Endothelial cell (in vitro differentiated cells): ENCODE results near the gene CDCP2. TPM values are rescaled to one million over a fixed set of nuclear protein-coding genes. Genes with fewer than 3 reads are reported as not detected.

Experiments
- DNase-seq: peaks from one replicate; pipeline ENCODE4 v3.0.0; 2021; ENCODE audit warnings: low spot score
- H3K27ac Mint-ChIP-seq: one replicate; pipeline ENCODE4 v1.8.0; 2021; ENCODE audit warnings: mixed read lengths, inconsistent platforms; ENCODE audit not compliant: unreplicated experiment
- H3K27me3 Mint-ChIP-seq: one replicate; pipeline ENCODE4 v1.8.0; 2021; ENCODE audit warnings: mild to moderate bottlenecking, moderate library complexity, mixed read lengths, inconsistent platforms; ENCODE audit not compliant: unreplicated experiment
- H3K36me3 Mint-ChIP-seq: one replicate; pipeline ENCODE4 v1.8.0; 2021; ENCODE audit warnings: mild to moderate bottlenecking, low read depth, mixed read lengths, inconsistent platforms; ENCODE audit not compliant: unreplicated experiment
- H3K4me1 Mint-ChIP-seq: one replicate; pipeline ENCODE4 v1.8.0; 2021; ENCODE audit warnings: mild to moderate bottlenecking, mixed read lengths, inconsistent platforms; ENCODE audit not compliant: unreplicated experiment
- H3K4me3 Mint-ChIP-seq: one replicate; pipeline ENCODE4 v1.8.0; 2021; ENCODE audit warnings: mild to moderate bottlenecking, mixed read lengths, inconsistent platforms; ENCODE audit not compliant: unreplicated experiment
- H3K9me3 Mint-ChIP-seq: one replicate; pipeline ENCODE4 v1.8.0; 2021; ENCODE audit warnings: mixed read lengths, inconsistent platforms; ENCODE audit not compliant: unreplicated experiment
- total RNA-seq: library from RNA; stranded (reverse); fragmentation: NEBNext Ultra II Directional; extraction: Animal tissue kit (Norgen Biotek cat#: 25700); gene quantifications from one replicate; pipeline ENCODE4 v1.2.1, GENCODE V29; 2021; ENCODE audit not compliant: unreplicated experiment
- TF ChIP-seq, protein P1 (sequence below): fragments of 200-600 bp; sonication (generic); IDR thresholded peaks from one replicate; pipeline ENCODE4 v1.5.0; 2021; ENCODE audit warnings: antibody characterized with exemption; ENCODE audit not compliant: unreplicated experiment

The CDCP2 gene
- total RNA-seq, 1 donor from 2014 or later: 0.36 TPM

DNA sequence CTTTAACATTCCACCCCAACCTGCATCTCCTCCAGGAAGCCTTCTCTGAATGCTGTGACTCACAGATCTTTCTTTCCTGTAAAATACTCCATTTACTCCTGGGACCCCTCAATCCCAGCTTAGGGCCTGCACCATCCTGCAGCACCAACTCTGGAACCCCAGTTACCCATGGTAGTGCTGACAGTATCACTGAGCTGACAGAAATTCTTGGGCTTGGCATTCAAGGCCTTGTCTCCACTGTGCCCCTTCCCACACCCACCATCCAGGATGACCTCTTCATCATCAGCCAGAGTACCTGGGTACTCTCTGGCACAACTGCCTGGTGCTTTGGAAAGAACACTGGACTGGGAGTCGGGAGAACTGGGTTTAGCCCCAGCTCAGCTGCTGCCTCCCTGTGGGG lies 38.7 kb upstream of the CDCP2 start:
- Mint-ChIP-seq H3K27ac (no peak overlapping the region), H3K36me3 (peaks cover 3% of the 10 kb centered on the region), H3K4me1 (peaks cover 6% of the 10 kb centered on the region), H3K9me3 (no peaks in the 10 kb centered on the region), H3K27me3 (peaks cover 1% of the 10 kb centered on the region), H3K4me3 (no peak overlapping the region)
- no peak for DNase-seq
- TF ChIP-seq, protein P1, sequence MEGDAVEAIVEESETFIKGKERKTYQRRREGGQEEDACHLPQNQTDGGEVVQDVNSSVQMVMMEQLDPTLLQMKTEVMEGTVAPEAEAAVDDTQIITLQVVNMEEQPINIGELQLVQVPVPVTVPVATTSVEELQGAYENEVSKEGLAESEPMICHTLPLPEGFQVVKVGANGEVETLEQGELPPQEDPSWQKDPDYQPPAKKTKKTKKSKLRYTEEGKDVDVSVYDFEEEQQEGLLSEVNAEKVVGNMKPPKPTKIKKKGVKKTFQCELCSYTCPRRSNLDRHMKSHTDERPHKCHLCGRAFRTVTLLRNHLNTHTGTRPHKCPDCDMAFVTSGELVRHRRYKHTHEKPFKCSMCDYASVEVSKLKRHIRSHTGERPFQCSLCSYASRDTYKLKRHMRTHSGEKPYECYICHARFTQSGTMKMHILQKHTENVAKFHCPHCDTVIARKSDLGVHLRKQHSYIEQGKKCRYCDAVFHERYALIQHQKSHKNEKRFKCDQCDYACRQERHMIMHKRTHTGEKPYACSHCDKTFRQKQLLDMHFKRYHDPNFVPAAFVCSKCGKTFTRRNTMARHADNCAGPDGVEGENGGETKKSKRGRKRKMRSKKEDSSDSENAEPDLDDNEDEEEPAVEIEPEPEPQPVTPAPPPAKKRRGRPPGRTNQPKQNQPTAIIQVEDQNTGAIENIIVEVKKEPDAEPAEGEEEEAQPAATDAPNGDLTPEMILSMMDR: no peak

DNA sequence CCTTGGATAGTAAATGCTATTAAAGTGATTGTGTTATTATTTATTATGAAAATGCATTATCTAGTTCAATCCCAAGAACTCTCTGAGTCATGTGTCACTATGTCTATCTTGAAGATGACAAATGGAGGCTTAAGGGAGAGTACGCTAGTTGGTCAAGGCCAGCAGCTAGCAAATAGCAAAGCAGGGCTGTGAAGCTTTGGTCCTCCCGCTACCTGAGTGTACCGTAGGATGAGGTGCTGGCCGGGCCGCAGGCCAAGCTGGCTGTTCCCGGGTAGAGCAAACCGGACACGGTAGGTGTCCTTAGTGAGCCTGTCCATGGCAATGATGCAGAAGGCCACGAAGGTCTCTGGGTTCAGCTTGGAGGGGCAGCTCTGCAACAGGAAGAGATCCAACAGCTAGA lies 37.7 kb upstream of the CDCP2 start:
- no peak for DNase-seq
- no peak overlapping the region for H3K4me3 Mint-ChIP-seq
- no peak overlapping the region for H3K27ac Mint-ChIP-seq
- H3K4me1 Mint-ChIP-seq: peaks cover 5% of the 10 kb centered on the region
- H3K9me3 Mint-ChIP-seq: no peaks in the 10 kb centered on the region
- peaks cover 1% of the 10 kb centered on the region for H3K27me3 Mint-ChIP-seq
- TF ChIP-seq, protein P1: no peak
- peaks cover 3% of the 10 kb centered on the region for H3K36me3 Mint-ChIP-seq

DNA sequence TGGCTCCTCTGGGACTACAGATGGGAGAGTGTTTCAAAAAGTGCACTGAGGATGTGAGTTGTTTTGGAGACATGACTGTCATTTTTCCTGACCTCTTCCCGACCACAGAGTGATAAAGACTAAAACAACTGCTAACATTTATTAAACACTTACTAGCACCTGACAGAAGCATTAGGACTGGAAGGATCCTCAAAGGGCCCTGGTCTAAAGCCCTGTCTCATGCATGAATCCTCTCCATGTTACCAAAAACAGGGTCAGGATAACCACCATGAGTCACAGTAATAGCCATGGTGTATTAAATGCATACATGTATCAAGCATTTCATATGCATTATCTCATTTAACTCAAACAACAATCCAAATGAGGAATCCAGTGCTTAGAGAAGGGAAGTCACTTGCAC lies 35.5 kb upstream of the CDCP2 start:
- Mint-ChIP-seq H3K4me3 (no peak overlapping the region), H3K36me3 (peaks cover 4% of the 10 kb centered on the region), H3K27ac (no peak overlapping the region), H3K4me1 (peaks cover 5% of the 10 kb centered on the region), H3K27me3 (peaks cover 1% of the 10 kb centered on the region), H3K9me3 (no peaks in the 10 kb centered on the region)
- TF ChIP-seq, protein P1: no peak
- no peak for DNase-seq

DNA sequence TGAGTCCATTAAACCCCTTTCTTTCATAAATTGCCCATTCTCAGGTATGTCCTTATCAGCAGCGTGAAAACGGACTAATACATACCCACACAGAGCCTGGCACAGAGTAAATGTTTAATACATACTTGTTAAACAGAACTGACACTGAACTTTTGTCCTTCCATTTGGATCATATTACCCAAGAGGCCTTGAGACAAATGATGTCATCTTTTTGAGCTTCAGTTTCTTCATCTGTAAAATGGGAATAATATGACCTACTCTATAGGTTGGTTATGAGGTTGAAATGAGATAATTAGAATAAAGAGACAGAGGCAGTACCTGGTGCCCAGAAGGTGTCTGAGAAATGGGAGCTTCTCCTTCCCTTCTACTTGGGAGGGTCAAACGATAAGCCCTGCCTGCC lies 33.3 kb upstream of the CDCP2 start:
- no peaks in the 10 kb centered on the region for H3K9me3 Mint-ChIP-seq
- no peak overlapping the region for H3K4me3 Mint-ChIP-seq

DNA sequence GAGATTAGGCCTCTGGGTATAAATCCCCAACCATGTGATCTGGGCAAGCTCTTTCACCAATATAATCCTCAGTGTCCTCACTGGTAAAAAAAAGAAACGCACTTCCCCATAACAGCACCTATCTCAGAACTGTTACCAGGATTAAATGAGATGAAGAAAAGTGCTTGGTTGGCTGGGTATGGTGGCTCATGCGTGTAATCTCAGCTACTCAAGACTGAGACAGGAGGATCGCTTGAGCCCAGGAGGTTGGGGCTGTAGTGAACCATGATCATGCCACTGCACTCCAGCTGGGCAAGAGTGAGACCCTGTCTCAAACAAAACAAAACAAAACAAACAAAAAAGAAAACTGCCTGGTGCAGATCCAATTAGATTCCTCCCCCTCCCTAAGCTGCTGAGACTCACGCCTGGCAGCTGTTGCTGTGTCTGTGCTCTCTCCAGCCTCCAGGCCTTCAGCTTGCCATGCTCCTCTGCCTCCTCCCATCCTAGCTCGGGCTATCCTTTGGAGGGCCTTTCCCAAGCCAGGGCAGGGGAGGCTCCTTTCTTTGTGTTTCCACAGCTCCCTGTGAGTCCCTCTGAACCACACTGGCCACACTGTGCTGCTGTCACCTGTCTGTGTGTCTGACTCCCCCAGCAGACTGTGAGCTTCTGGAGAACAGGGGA lies 28.0 kb upstream of the CDCP2 start:
- H3K27me3 Mint-ChIP-seq: peaks cover 5% of the 10 kb centered on the region
- H3K4me1 Mint-ChIP-seq: peaks cover 3% of the 10 kb centered on the region
- no peak overlapping the region for H3K4me3 Mint-ChIP-seq
- H3K27ac Mint-ChIP-seq: no peak overlapping the region
- H3K9me3 Mint-ChIP-seq: no peaks in the 10 kb centered on the region
- peaks cover 7% of the 10 kb centered on the region for H3K36me3 Mint-ChIP-seq
- DNase-seq: no peak
- TF ChIP-seq, protein P1: no peak

More for the DNA sequence above, 33.3 kb upstream of the CDCP2 start:
- Mint-ChIP-seq H3K36me3 (peaks cover 4% of the 10 kb centered on the region), H3K27me3 (peaks cover 5% of the 10 kb centered on the region), H3K27ac (no peak overlapping the region), H3K4me1 (peaks cover 8% of the 10 kb centered on the region)
- DNase-seq: no peak
- TF ChIP-seq, protein P1: no peak
